A549 (cell line): ENCODE results near the gene MAGEA10. TPM values are rescaled to one million over a fixed set of nuclear protein-coding genes. Genes with fewer than 3 reads are reported as not detected.
"Not testable (repeated sequence)": the region's sequence is repeated elsewhere in the genome, so short reads cannot be mapped to it uniquely, and the experiment has no call there.

Experiments
- ATAC-seq, 2 experiments: fragments of 200-7000 bp in 1 of 2; fragments of >200 bp in 1 of 2; cut with Nextera tagmentation in 1 of 2; cut with Tn5 transposase in 1 of 2; 3 replicates each; pipeline versions ENCODE4 v1.8.0 to v1.9.1; 2018 to 2020; ENCODE audit warnings: mild to moderate bottlenecking in 1 of 2, moderate library complexity in 1 of 2
- CTCF ChIA-PET: fragments of 300-600 bp; sonication (Branson Sonifier 250); formaldehyde crosslinking; extraction: SDS; loops from one replicate; lab custom pipeline; 2021; ENCODE audit warnings: antibody characterized with exemption, inconsistent platforms; lab: Yijun Ruan, JAX
- POLR2A ChIA-PET: fragments of 350-600 bp; formaldehyde crosslinking; extraction: SDS; loops from one replicate; lab custom pipeline; 2021; ENCODE audit warnings: antibody characterized with exemption, inconsistent platforms; lab: Yijun Ruan, JAX
- DNase-seq, 2 experiments: peaks; one replicate each; pipeline versions ENCODE4 v3.0.0 to v3.0.0-alpha.2; 2011 to 2016; ENCODE audit warnings: low read depth in 1 of 2, low spot score in 1 of 2
- FAIRE-seq: peaks from 2 replicates; lab custom pipeline; 2011; peaks lifted over from hg19 to GRCh38; lab: Jason Lieb, UNC
- H3K27ac ChIP-seq, 2 experiments: fragments of >200 bp; sonication (Bioruptor Twin); formaldehyde crosslinking; 3 replicates each; pipeline ENCODE4 v1.5.1; 2016 to 2017
- H3K4me1 ChIP-seq: fragments of >200 bp; sonication (Bioruptor Twin); formaldehyde crosslinking; 3 replicates; pipeline ENCODE4 v1.6.1; 2016
- H3K4me2 ChIP-seq: fragments of >200 bp; sonication (Bioruptor Twin); formaldehyde crosslinking; 3 replicates; pipeline ENCODE4 v1.6.1; 2016
- H3K4me3 ChIP-seq: fragments of >200 bp; sonication (Bioruptor Twin); formaldehyde crosslinking; 3 replicates; pipeline ENCODE4 v1.5.1; 2016
- H3K9me3 ChIP-seq: fragments of >200 bp; sonication (Bioruptor Twin); formaldehyde crosslinking; 3 replicates; pipeline ENCODE4 v1.6.1; 2016
- BHLHE40 ChIP-seq: IDR thresholded peaks from 2 replicates; pipeline ENCODE4 v1.6.1; 2012; ENCODE audit warnings: low read depth, low read length, inconsistent platforms
- ESRRA ChIP-seq: fragments of 150-350 bp; IDR thresholded peaks from 2 replicates; pipeline ENCODE4 v1.6.1; 2014; ENCODE audit warnings: mild to moderate bottlenecking, low read length, borderline replicate concordance
- FOSL2 ChIP-seq, 2 experiments: fragments of 450-650 bp in 1 of 2; fragments of >200 bp in 1 of 2; sonication (Bioruptor Twin) in 1 of 2; formaldehyde crosslinking; IDR thresholded peaks; 2 replicates each; pipeline versions ENCODE4 v1.5.0 to v1.6.1; 2016 to 2020; ENCODE audit warnings: mild to moderate bottlenecking in 1 of 2, moderate library complexity in 1 of 2
- HOXB5 ChIP-seq: fragments of 250-450 bp; sonication (Bioruptor Pico); IDR thresholded peaks from 2 replicates; pipeline ENCODE4 v1.5.0; 2020; ENCODE audit warnings: mild to moderate bottlenecking, moderate library complexity
- JUNB ChIP-seq: fragments of >200 bp; sonication (Bioruptor Twin); formaldehyde crosslinking; IDR thresholded peaks from 2 replicates; pipeline ENCODE4 v1.6.1; 2016
- KDM1A ChIP-seq: fragments of 200-600 bp; sonication (generic); IDR thresholded peaks from 2 replicates; pipeline ENCODE4 v1.6.1; 2016; ENCODE audit warnings: low read depth, mild to moderate bottlenecking
- KDM5A ChIP-seq: fragments of 200-600 bp; sonication (generic); IDR thresholded peaks from 2 replicates; pipeline ENCODE4 v1.6.1; 2016; ENCODE audit warnings: antibody characterized with exemption, mild to moderate bottlenecking
- NR3C1 ChIP-seq: fragments of >200 bp; sonication (Bioruptor Twin); formaldehyde crosslinking; IDR thresholded peaks from 3 replicates; pipeline ENCODE4 v1.6.1; 2017
- RAD21 ChIP-seq, 2 experiments: fragments of >200 bp in 1 of 2; sonication (Bioruptor Twin) in 1 of 2; formaldehyde crosslinking in 1 of 2; IDR thresholded peaks in 1 of 2; conservative IDR thresholded peaks in 1 of 2; 2 replicates in 1 of 2; 3 replicates in 1 of 2; pipeline ENCODE4 v1.6.1; 2012 to 2018; ENCODE audit warnings: inconsistent platforms in 1 of 2
- RARB ChIP-seq: fragments of 250-450 bp; sonication (Bioruptor Pico); IDR thresholded peaks from 2 replicates; pipeline ENCODE4 v1.8.0; 2021; ENCODE audit warnings: mild to moderate bottlenecking, moderate library complexity
- RCOR1 ChIP-seq: fragments of 150-350 bp; IDR thresholded peaks from 2 replicates; pipeline ENCODE4 v1.6.1; 2014; ENCODE audit warnings: antibody characterized with exemption, low read length, low read depth
- RNF2 ChIP-seq: fragments of 200-600 bp; sonication (generic); IDR thresholded peaks from 2 replicates; pipeline ENCODE4 v1.6.1; 2016; ENCODE audit warnings: low read depth, mild to moderate bottlenecking, antibody characterized with exemption, moderate library complexity, borderline replicate concordance
- SREBF2 ChIP-seq: fragments of 450-650 bp; IDR thresholded peaks from 2 replicates; pipeline ENCODE4 v1.6.1; 2014; ENCODE audit warnings: mild to moderate bottlenecking, moderate library complexity
- TFCP2L1 ChIP-seq: fragments of 250-450 bp; sonication (Bioruptor Pico); IDR thresholded peaks from 2 replicates; pipeline ENCODE4 v1.5.0; 2021; ENCODE audit warnings: mild to moderate bottlenecking
- ZSCAN20 ChIP-seq: fragments of 250-450 bp; sonication (Bioruptor Pico); IDR thresholded peaks from 2 replicates; pipeline ENCODE4 v1.8.0; 2022; ENCODE audit warnings: mild to moderate bottlenecking, moderate library complexity
- WGBS: methylation state at CpG from one replicate; pipeline ENCODE4 v1.1.6; 2017; ENCODE audit errors: missing lambda C conversion rate; 5-methylcytosine and 5-hydroxymethylcytosine counted together
- polyA plus RNA-seq, 4 experiments: library from polyadenylated mRNA; depleted of rRNA in 3 of 4; stranded (reverse); fragments of >200 nt; fragmentation: RNase III in 1 of 4; extraction: RNeasy Plus Mini Kit Qiagen cat#74134 plus additional on column Dnase treatment in 1 of 4; gene quantifications; 2 replicates in 3 of 4; 3 replicates in 1 of 4; pipeline ENCODE4 v1.2.3, GENCODE V29; 2011 to 2017
- TF ChIP-seq, protein P1 (sequence below): fragments of >200 bp; sonication (Bioruptor Twin); formaldehyde crosslinking; IDR thresholded peaks from 3 replicates; pipeline ENCODE4 v1.5.1; 2016
- TF ChIP-seq, protein P2 (sequence below): fragments of 200-600 bp; sonication (generic); IDR thresholded peaks from 2 replicates; pipeline ENCODE4 v1.6.1; 2016; ENCODE audit warnings: antibody characterized with exemption, mild to moderate bottlenecking, moderate library complexity
- TF ChIP-seq, protein P3 (sequence below): fragments of >200 bp; sonication (Bioruptor Twin); formaldehyde crosslinking; IDR thresholded peaks from 3 replicates; pipeline ENCODE4 v1.6.1; 2016
- TF ChIP-seq, protein P4 (sequence below): fragments of 250-450 bp; sonication (Bioruptor Pico); IDR thresholded peaks from 2 replicates; pipeline ENCODE4 v1.5.0; 2020; ENCODE audit warnings: low read depth, mild to moderate bottlenecking, moderate library complexity

Gene MAGEA10
- polyA plus RNA-seq, 2 of the 4 experiments (the other 2 are of a cell fraction): 0.04 TPM; not detected in 1

DNA sequence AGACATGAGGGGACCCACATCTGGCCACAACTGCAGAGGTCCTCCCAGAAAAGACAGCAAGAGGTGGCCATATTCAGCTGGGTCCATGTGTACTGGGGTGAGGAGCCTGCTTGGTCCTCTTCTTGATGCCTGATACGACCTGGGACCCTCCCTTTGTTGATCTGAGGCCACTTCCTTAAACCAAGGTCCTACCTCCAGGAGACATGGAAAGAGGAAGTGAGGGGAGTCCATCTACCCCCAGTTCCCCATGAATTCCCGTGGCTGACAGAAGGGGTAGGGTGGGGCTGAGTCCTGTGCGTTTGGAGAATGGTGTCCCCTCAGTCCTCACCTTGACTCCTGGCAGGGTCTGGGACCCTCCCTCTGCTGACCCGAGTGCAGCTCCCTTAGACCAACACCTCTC lies 2.1 kb downstream of the MAGEA10 start:
- Histone ChIP-seq H3K4me1 (no peaks in the 10 kb centered on the region), H3K4me2 (no peak overlapping the region), H3K9me3 (no peaks in the 10 kb centered on the region), H3K4me3 (no peak overlapping the region), H3K27ac (no peak overlapping the region)
- ATAC-seq (no peak), FAIRE-seq (no peak), DNase-seq (no peak)
- ChIA-PET CTCF (interaction anchor here (1.2 kb wide), 1 partner anchor 39 kb away, joined by 3 read pairs; no protein-coding TSS in a partner anchor), POLR2A (no interaction called here)
- TF ChIP-seq SREBF2: no peak
- TF ChIP-seq RCOR1: no peak
- TF ChIP-seq RARB: no peak
- TF ChIP-seq RAD21 (conservative IDR thresholded peaks at IDR 0.05 in 1 of 2, IDR thresholded peaks at IDR 0.05 in 1 of 2): no peak
- TF ChIP-seq TFCP2L1: no peak
- TF ChIP-seq RNF2: no peak
- TF ChIP-seq, protein P1, sequence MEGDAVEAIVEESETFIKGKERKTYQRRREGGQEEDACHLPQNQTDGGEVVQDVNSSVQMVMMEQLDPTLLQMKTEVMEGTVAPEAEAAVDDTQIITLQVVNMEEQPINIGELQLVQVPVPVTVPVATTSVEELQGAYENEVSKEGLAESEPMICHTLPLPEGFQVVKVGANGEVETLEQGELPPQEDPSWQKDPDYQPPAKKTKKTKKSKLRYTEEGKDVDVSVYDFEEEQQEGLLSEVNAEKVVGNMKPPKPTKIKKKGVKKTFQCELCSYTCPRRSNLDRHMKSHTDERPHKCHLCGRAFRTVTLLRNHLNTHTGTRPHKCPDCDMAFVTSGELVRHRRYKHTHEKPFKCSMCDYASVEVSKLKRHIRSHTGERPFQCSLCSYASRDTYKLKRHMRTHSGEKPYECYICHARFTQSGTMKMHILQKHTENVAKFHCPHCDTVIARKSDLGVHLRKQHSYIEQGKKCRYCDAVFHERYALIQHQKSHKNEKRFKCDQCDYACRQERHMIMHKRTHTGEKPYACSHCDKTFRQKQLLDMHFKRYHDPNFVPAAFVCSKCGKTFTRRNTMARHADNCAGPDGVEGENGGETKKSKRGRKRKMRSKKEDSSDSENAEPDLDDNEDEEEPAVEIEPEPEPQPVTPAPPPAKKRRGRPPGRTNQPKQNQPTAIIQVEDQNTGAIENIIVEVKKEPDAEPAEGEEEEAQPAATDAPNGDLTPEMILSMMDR: no peak
- TF ChIP-seq, protein P2, sequence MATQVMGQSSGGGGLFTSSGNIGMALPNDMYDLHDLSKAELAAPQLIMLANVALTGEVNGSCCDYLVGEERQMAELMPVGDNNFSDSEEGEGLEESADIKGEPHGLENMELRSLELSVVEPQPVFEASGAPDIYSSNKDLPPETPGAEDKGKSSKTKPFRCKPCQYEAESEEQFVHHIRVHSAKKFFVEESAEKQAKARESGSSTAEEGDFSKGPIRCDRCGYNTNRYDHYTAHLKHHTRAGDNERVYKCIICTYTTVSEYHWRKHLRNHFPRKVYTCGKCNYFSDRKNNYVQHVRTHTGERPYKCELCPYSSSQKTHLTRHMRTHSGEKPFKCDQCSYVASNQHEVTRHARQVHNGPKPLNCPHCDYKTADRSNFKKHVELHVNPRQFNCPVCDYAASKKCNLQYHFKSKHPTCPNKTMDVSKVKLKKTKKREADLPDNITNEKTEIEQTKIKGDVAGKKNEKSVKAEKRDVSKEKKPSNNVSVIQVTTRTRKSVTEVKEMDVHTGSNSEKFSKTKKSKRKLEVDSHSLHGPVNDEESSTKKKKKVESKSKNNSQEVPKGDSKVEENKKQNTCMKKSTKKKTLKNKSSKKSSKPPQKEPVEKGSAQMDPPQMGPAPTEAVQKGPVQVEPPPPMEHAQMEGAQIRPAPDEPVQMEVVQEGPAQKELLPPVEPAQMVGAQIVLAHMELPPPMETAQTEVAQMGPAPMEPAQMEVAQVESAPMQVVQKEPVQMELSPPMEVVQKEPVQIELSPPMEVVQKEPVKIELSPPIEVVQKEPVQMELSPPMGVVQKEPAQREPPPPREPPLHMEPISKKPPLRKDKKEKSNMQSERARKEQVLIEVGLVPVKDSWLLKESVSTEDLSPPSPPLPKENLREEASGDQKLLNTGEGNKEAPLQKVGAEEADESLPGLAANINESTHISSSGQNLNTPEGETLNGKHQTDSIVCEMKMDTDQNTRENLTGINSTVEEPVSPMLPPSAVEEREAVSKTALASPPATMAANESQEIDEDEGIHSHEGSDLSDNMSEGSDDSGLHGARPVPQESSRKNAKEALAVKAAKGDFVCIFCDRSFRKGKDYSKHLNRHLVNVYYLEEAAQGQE: no peak
- TF ChIP-seq ZSCAN20 (CRISPR knock-in tag): no peak
- no peak for TF ChIP-seq HOXB5 (CRISPR knock-in tag)
- TF ChIP-seq FOSL2 (IDR thresholded peaks at IDR 0.05): no peak
- TF ChIP-seq FOSL2 (CRISPR knock-in tag; IDR thresholded peaks at IDR 0.05): no peak
- TF ChIP-seq, protein P3, sequence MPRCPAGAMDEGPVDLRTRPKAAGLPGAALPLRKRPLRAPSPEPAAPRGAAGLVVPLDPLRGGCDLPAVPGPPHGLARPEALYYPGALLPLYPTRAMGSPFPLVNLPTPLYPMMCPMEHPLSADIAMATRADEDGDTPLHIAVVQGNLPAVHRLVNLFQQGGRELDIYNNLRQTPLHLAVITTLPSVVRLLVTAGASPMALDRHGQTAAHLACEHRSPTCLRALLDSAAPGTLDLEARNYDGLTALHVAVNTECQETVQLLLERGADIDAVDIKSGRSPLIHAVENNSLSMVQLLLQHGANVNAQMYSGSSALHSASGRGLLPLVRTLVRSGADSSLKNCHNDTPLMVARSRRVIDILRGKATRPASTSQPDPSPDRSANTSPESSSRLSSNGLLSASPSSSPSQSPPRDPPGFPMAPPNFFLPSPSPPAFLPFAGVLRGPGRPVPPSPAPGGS: no peak
- no CpG with 5 or more reads among the region's 4 CpGs for WGBS

DNA sequence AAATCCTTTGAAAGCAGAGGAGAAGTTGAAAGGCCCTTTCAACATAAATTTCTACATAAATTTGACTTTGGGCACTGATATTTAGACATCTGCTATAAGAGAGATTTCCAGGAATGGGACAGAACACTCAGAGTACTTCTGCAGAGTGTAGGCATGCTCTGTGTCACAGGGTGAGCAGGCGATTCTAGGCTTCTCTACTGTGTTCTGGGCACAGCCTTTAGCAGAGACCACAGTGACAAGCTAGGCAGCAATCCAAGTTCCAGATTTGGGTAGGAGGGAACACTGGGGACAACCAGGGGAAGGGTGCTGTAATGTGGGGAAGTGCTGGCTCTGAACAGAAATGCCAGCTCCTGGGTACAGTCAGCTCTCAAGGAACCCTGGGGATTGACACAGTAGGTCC lies 6.9 kb downstream of the MAGEA10 start:
- POLR2A ChIA-PET: no interaction called here

DNA sequence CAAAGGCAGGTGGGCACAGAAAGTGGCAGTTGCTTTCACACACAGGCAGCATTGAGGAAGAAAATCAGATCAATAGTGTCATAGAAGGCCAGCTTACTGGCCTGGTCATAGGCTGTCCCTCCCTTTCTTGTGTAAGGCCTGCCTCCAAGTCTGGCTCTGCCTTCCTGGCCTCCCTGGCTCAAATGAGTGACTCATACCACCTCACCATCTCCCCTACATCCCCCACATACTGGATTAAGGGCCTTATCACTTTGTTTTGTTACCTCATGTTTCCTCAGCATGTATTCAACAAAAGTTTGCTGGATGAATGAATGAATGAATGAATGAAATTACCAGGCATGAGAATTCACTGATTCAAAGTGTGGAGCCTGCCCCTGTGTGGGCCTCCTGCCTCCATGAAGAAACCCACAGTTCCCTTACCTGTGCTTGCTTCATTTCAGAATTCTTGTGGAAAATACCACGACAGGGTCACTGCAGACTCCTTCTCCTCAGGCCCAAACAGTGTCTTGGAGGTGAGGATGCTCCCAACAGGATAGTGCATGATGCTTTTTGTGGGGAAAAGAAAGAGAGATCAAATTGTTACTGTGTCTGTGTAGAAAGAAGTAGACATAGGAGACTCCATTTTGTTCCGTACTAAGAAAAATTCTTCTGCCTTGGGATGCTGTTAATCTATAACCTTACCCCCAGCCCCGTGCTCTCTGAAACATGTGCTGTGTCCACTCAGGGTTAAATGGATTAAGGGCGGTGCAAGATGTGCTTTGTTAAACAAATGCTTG lies 9.1 kb downstream of the MAGEA10 start:
- H3K4me2 ChIP-seq, FAIRE-seq, H3K4me3 ChIP-seq, DNase-seq, H3K9me3 ChIP-seq, CTCF ChIA-PET, ATAC-seq, H3K27ac ChIP-seq, H3K4me1 ChIP-seq, POLR2A ChIA-PET: not testable (repeated sequence)
- WGBS: 33% methylated on average over 4 of the region's 4 CpGs

More for the DNA sequence above, 6.9 kb downstream of the MAGEA10 start:
- FAIRE-seq (no peak), DNase-seq (no peak), ATAC-seq (no peak)
- CTCF ChIA-PET: no interaction called here
- Histone ChIP-seq H3K27ac (no peak overlapping the region), H3K9me3 (no peaks in the 10 kb centered on the region), H3K4me2 (no peak overlapping the region), H3K4me3 (no peak overlapping the region), H3K4me1 (peaks cover 7% of the 10 kb centered on the region; the same call in 1 of the 3 replicates)
- TF ChIP-seq KDM1A (no peak), BHLHE40 (no peak), ESRRA (no peak), KDM5A (no peak), NR3C1 (no peak), JUNB (no peak)
- TF ChIP-seq, protein P4, sequence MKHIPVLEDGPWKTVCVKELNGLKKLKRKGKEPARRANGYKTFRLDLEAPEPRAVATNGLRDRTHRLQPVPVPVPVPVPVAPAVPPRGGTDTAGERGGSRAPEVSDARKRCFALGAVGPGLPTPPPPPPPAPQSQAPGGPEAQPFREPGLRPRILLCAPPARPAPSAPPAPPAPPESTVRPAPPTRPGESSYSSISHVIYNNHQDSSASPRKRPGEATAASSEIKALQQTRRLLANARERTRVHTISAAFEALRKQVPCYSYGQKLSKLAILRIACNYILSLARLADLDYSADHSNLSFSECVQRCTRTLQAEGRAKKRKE: no peak
- TF ChIP-seq, protein P3: no peak
- WGBS: 0% methylated on average over 1 of the region's 1 CpG
